Right lobe of liver (tissue), 6 donors: ENCODE data around the gene RAD1. TPM values are rescaled to one million over a fixed set of nuclear protein-coding genes. Genes with fewer than 3 reads are reported as not detected.
A peak's percentile ranks its signal among the peaks of the same experiment; 100 is the strongest.

Source experiments
- ATAC-seq, 4 donors: fragments of 200-7000 bp; cut with Tn5 transposase; one replicate each; pipeline ENCODE4 v1.9.1; 2020; ENCODE audit warnings: mild to moderate bottlenecking in 4 of 4, moderate library complexity in 4 of 4
- DNase-seq, 3 donors: peaks; one replicate each; pipeline ENCODE4 v3.0.0-alpha.2; 2020
- H3K27ac ChIP-seq, 3 donors: fragments of 200-600 bp; one replicate each; pipeline ENCODE4 v1.8.0; 2022
- H3K27me3 ChIP-seq, 2 donors: fragments of 200-600 bp; one replicate each; pipeline ENCODE4 v1.8.0; 2022
- H3K36me3 ChIP-seq, 4 donors: fragments of 200-600 bp; sonication (generic) in 1 of 4; one replicate each; pipeline versions ENCODE4 v1.5.1 to v1.8.0; 2017 to 2022; ENCODE audit warnings: control low read depth in 1 of 4
- H3K4me1 ChIP-seq, 4 donors: fragments of 200-600 bp; sonication (generic) in 1 of 4; one replicate each; pipeline versions ENCODE4 v1.5.1 to v1.8.0; 2017 to 2022; ENCODE audit warnings: control low read depth in 1 of 4
- H3K4me3 ChIP-seq, 3 donors: fragments of 200-600 bp; one replicate each; pipeline ENCODE4 v1.8.0; 2022
- H3K9me3 ChIP-seq, 4 donors: fragments of 200-600 bp; sonication (generic) in 1 of 4; one replicate each; pipeline versions ENCODE4 v1.5.1 to v1.8.0; 2017 to 2022; ENCODE audit warnings: control low read depth in 1 of 4
- POLR2A ChIP-seq: fragments of 450-650 bp; IDR thresholded peaks from one replicate; pipeline ENCODE4 v1.6.1; 2017; ENCODE audit warnings: antibody characterized with exemption, mild to moderate bottlenecking
- WGBS: methylation state at CpG from one replicate; pipeline ENCODE4 v1.1.6; 2018; ENCODE audit warnings: low coverage, low lambda C conversion rate; ENCODE audit not compliant: insufficient coverage; ENCODE audit errors: missing lambda C conversion rate; 5-methylcytosine and 5-hydroxymethylcytosine counted together
- intact Hi-C, 2 donors: fragments of 100-400 bp; cut with DNase I; formaldehyde crosslinking; loops; one replicate each; pipeline versions ENCODE4 v1.11.2 to v1.14.1; 2022
- total RNA-seq, 6 experiments: library from RNA; depleted of rRNA in 2 of 6; stranded (reverse); fragments of >200 nt in 2 of 6; fragmentation: NEBNext Ultra II Directional in 3 of 6; extraction: Animal tissue kit (Norgen Biotek cat#: 25700) in 3 of 6; gene quantifications; one replicate each; pipeline versions ENCODE4 v1.1.0 to v1.2.4, GENCODE V29; 2016 to 2023
- TF ChIP-seq, protein P1 (sequence below), 4 donors: fragments of 200-600 bp in 3 of 4; fragments of 450-650 bp in 1 of 4; IDR thresholded peaks; one replicate each; pipeline versions ENCODE4 v1.5.1 to v1.8.0; 2016 to 2022; ENCODE audit warnings: antibody characterized with exemption in 4 of 4, mild to moderate bottlenecking in 2 of 4
- donor health status: DM: no; HTN: yes; CAD: no.
- donor health status: DM: no; HTN: no; CAD: no.
- donor health status: DM: no; HTN: no; CAD: no.
- donor health status: DM: no; HTN: yes; CAD: no.
- donor health status: DM: no; HTN: yes; CAD: no.

The RAD1 gene
- total RNA-seq, 6 experiments from 2014 or later: 4.7 to 9.0 (median 6.2) TPM

GRCh38 chr5:34914671-34915138, 599 bp downstream of the RAD1 start:
- peaks cover 0 to 18% (median 8%) of the 10 kb centered on the region in 4 donors for H3K4me1 ChIP-seq
- no peak for TF ChIP-seq POLR2A
- TF ChIP-seq, protein P1, sequence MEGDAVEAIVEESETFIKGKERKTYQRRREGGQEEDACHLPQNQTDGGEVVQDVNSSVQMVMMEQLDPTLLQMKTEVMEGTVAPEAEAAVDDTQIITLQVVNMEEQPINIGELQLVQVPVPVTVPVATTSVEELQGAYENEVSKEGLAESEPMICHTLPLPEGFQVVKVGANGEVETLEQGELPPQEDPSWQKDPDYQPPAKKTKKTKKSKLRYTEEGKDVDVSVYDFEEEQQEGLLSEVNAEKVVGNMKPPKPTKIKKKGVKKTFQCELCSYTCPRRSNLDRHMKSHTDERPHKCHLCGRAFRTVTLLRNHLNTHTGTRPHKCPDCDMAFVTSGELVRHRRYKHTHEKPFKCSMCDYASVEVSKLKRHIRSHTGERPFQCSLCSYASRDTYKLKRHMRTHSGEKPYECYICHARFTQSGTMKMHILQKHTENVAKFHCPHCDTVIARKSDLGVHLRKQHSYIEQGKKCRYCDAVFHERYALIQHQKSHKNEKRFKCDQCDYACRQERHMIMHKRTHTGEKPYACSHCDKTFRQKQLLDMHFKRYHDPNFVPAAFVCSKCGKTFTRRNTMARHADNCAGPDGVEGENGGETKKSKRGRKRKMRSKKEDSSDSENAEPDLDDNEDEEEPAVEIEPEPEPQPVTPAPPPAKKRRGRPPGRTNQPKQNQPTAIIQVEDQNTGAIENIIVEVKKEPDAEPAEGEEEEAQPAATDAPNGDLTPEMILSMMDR (IDR thresholded peaks at IDR 0.05): no peak
- H3K4me3 ChIP-seq: peak overlapping the region; percentile 87 to 96 (median 90)
- H3K27me3 ChIP-seq: no peaks in the 10 kb centered on the region
- peak; percentile 41 to 62 (median 54) for DNase-seq
- intact Hi-C loops: no loop called here
- H3K27ac ChIP-seq: peak overlapping the region; percentile 46 to 74 (median 69)
- H3K36me3 ChIP-seq: peaks cover 0 to 25% (median 5%) of the 10 kb centered on the region in 4 donors
- no peaks in the 10 kb centered on the region for H3K9me3 ChIP-seq
- peak; percentile 2 to 18 (median 6) for ATAC-seq
- 2% methylated on average over 12 of the region's 20 CpGs for WGBS

DNA sequence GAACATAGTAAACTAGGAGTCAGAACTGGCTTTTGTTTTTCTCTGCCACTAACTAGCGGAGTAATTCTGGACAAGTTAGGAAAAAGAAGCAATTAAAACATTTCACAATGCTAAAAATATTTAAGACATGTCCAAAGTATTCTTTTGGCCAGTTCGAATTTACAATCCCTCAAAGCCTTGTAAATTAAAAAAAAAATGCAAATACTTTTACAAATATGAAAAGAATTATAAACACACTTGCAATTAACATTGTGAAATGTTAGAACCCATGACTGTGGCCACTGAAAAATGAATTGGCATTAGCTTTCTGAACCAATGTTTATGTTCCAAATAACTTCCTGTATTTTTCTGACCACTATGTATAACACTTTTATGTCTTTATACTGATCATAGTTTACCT, 2.2 kb downstream of the RAD1 start:
- Histone ChIP-seq H3K27ac (no peak overlapping the region), H3K36me3 (peaks cover 0 to 22% (median 6%) of the 10 kb centered on the region in 4 donors), H3K4me3 (no peak overlapping the region), H3K4me1 (peaks cover 0 to 18% (median 8%) of the 10 kb centered on the region in 4 donors), H3K27me3 (no peaks in the 10 kb centered on the region), H3K9me3 (no peaks in the 10 kb centered on the region)
- ATAC-seq: no peak
- WGBS: 80% methylated on average over 2 of the region's 2 CpGs
- no peak for TF ChIP-seq POLR2A
- TF ChIP-seq, protein P1 (IDR thresholded peaks at IDR 0.05): no peak
- no peak for DNase-seq
- intact Hi-C loops: no loop called here

DNA sequence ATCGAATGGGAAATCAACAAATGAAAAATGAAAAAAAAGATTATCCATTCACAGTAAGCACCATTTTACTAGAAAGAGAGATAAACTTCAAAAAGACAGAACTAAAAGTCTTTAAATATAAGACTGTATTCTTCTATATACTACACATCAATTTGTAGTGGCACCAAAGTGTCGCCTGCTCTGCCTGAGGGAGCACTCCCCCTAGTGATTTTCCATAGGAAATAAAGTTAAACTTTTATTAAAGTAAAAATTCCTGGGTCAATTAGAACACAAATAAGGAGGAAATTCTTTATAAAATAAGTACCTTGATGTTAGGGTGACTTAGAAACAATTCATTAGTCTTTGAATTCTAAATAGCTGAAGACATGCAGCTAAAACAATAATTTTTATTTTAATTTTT, 9.7 kb downstream of the RAD1 start:
- no peaks in the 10 kb centered on the region for H3K27me3 ChIP-seq
- H3K36me3 ChIP-seq: peaks cover 0 to 5% (median 3%) of the 10 kb centered on the region in 4 donors
- no peak overlapping the region for H3K27ac ChIP-seq
- WGBS: 81% methylated on average over 2 of the region's 2 CpGs
- H3K4me1 ChIP-seq: no peaks in the 10 kb centered on the region
- intact Hi-C loops: no loop called here
- no peaks in the 10 kb centered on the region for H3K9me3 ChIP-seq
- H3K4me3 ChIP-seq: no peak overlapping the region
- peak in 1 of 4 donors; percentile 27 for ATAC-seq
- TF ChIP-seq, protein P1 (IDR thresholded peaks at IDR 0.05): peak; percentile 19 to 45 (median 38)
- no peak for TF ChIP-seq POLR2A
- DNase-seq: no peak

DNA sequence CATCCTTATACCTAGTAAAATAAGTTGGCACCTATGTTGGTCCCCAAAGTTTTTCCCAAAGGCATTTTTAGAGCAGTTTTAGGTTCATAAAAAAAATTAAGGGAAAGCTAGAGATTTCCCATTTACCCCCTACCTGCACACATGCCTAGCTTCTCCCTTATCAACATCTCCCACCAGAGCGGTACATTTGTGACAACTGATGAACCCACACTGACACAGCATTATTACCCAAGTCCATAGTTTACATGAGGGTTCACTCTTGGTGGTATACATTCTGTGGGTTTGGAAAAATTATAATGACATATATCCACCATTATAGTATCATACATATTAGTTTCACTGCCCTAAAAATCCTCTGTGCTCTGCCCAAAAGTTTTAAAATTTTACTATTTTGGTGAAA, 12.0 kb downstream of the RAD1 start:
- H3K27ac ChIP-seq: no peak overlapping the region
- no peak for TF ChIP-seq POLR2A
- TF ChIP-seq, protein P1 (IDR thresholded peaks at IDR 0.05): no peak
- H3K27me3 ChIP-seq: no peaks in the 10 kb centered on the region
- no peaks in the 10 kb centered on the region for H3K36me3 ChIP-seq
- no peaks in the 10 kb centered on the region for H3K4me1 ChIP-seq
- no peaks in the 10 kb centered on the region for H3K9me3 ChIP-seq
- no peak overlapping the region for H3K4me3 ChIP-seq
- 83% methylated on average over 1 of the region's 1 CpG for WGBS
- no peak for DNase-seq
- intact Hi-C loops: loop anchor here in 1 of 2 donors (5.0 kb wide), 1 partner anchor 426 kb away; no protein-coding TSS in a partner anchor
- ATAC-seq: no peak
